Renal cortical epithelial cell (primary cell): ENCODE results near the gene RTP3. TPM values are rescaled to one million over a fixed set of nuclear protein-coding genes. Genes with fewer than 3 reads are reported as not detected.
"Not testable (repeated sequence)": the region's sequence is repeated elsewhere in the genome, so short reads cannot be mapped to it uniquely, and the experiment has no call there.

Source experiments
- DNase-seq: peaks from one replicate; pipeline ENCODE4 v3.0.0-alpha.2; 2011; ENCODE audit warnings: low read depth
- total RNA-seq: library from RNA; depleted of rRNA; stranded (reverse); fragments of >200 nt; gene quantifications from 2 replicates; pipeline ENCODE4 v1.2.3, GENCODE V29; 2014

Gene RTP3
- total RNA-seq, 1 donor from 2014 or later, result not detected

- DNase-seq, result no peak
Measured at GRCh38 chr3:46517784-46518181, 20.0 kb downstream of the RTP3 start.

GRCh38 chr3:46519952-46520351, 22.2 kb downstream of the RTP3 start:
- DNase-seq, result no peak

- no peak for DNase-seq
Measured at GRCh38 chr3:46520531-46520930, 22.8 kb downstream of the RTP3 start.

GRCh38 chr3:46521096-46521495, 23.3 kb downstream of the RTP3 start:
- no peak for DNase-seq

- DNase-seq, result not testable (repeated sequence)
Measured at GRCh38 chr3:46522201-46522600, 24.4 kb downstream of the RTP3 start.

GRCh38 chr3:46523556-46523955, 25.8 kb downstream of the RTP3 start:
- no peak for DNase-seq

- no peak for DNase-seq
Measured at GRCh38 chr3:46524008-46524407, 26.2 kb downstream of the RTP3 start.

GRCh38 chr3:46524832-46525231, 27.1 kb downstream of the RTP3 start:
- DNase-seq, result no peak

GRCh38 chr3:46527239-46527638, 29.5 kb downstream of the RTP3 start:
- no peak for DNase-seq

- DNase-seq, result no peak
Measured at GRCh38 chr3:46533091-46533490, 35.3 kb downstream of the RTP3 start.

GRCh38 chr3:46535746-46536145, 38.0 kb downstream of the RTP3 start:
- DNase-seq, result no peak

GRCh38 chr3:46536758-46537157, 39.0 kb downstream of the RTP3 start:
- no peak for DNase-seq

- peak; percentile 44 for DNase-seq
Measured at GRCh38 chr3:46537316-46537715, 39.5 kb downstream of the RTP3 start.

GRCh38 chr3:46537779-46538178, 40.0 kb downstream of the RTP3 start:
- DNase-seq, result no peak

GRCh38 chr3:46538425-46538802, 40.6 kb downstream of the RTP3 start:
- not testable (repeated sequence) for DNase-seq

- no peak for DNase-seq
Measured at GRCh38 chr3:46538803-46539442, 41.1 kb downstream of the RTP3 start.

GRCh38 chr3:46539443-46540005, 41.7 kb downstream of the RTP3 start:
- no peak for DNase-seq

- DNase-seq, result no peak
Measured at GRCh38 chr3:46540550-46540949, 42.8 kb downstream of the RTP3 start.

- no peak for DNase-seq
Measured at GRCh38 chr3:46541835-46542234, 44.1 kb downstream of the RTP3 start.

- DNase-seq, result no peak
Measured at GRCh38 chr3:46542344-46542743, 44.6 kb downstream of the RTP3 start.

GRCh38 chr3:46542801-46543201, 45.0 kb downstream of the RTP3 start:
- no peak for DNase-seq

GRCh38 chr3:46544771-46545503, 47.2 kb downstream of the RTP3 start:
- no peak for DNase-seq
